Progenitor cell of endocrine pancreas (in vitro differentiated cells): Measurements from ENCODE around the gene DAZAP1. TPM values are rescaled to one million over a fixed set of nuclear protein-coding genes. Genes with fewer than 3 reads are reported as not detected.
A peak's percentile ranks its signal among the peaks of the same experiment; 100 is the strongest.

Source experiments
- DNase-seq: peaks from one replicate; pipeline ENCODE4 v3.0.0; 2021; ENCODE audit warnings: low spot score; ENCODE audit not compliant: unreplicated experiment
- H3K27ac Mint-ChIP-seq: 2 replicates; pipeline ENCODE4 v1.8.0; 2021; ENCODE audit warnings: mild to moderate bottlenecking, moderate library complexity, mixed read lengths
- H3K27me3 Mint-ChIP-seq: 2 replicates; pipeline ENCODE4 v1.8.0; 2021; ENCODE audit warnings: mixed read lengths
- H3K36me3 Mint-ChIP-seq: 2 replicates; pipeline ENCODE4 v1.8.0; 2022; ENCODE audit warnings: mixed read lengths; ENCODE audit not compliant: insufficient read depth
- H3K4me1 Mint-ChIP-seq: 2 replicates; pipeline ENCODE4 v1.8.0; 2021; ENCODE audit warnings: low read depth, mixed read lengths
- H3K4me3 Mint-ChIP-seq: 2 replicates; pipeline ENCODE4 v1.8.0; 2021; ENCODE audit warnings: low read depth, mild to moderate bottlenecking, moderate library complexity, mixed read lengths
- H3K9me3 Mint-ChIP-seq: 2 replicates; pipeline ENCODE4 v1.8.0; 2021; ENCODE audit warnings: low read depth, mixed read lengths
- total RNA-seq: library from RNA; stranded (reverse); gene quantifications from 2 replicates; pipeline ENCODE4 v1.2.1, GENCODE V29; 2021
- TF ChIP-seq, protein P1 (sequence below): fragments of 200-600 bp; sonication (generic); IDR thresholded peaks from one replicate; pipeline ENCODE4 v1.5.0; 2021; ENCODE audit warnings: antibody characterized with exemption, mild to moderate bottlenecking; ENCODE audit not compliant: unreplicated experiment

DAZAP1 gene
- total RNA-seq, 1 donor from 2014 or later = 131 TPM

- Mint-ChIP-seq H3K9me3 (no peaks in the 10 kb centered on the region), H3K36me3 (peaks cover 18% of the 10 kb centered on the region), H3K4me3 (no peak overlapping the region), H3K27me3 (no peaks in the 10 kb centered on the region), H3K27ac (no peak overlapping the region), H3K4me1 (peaks cover 5% of the 10 kb centered on the region)
- DNase-seq = no peak
- TF ChIP-seq, protein P1, sequence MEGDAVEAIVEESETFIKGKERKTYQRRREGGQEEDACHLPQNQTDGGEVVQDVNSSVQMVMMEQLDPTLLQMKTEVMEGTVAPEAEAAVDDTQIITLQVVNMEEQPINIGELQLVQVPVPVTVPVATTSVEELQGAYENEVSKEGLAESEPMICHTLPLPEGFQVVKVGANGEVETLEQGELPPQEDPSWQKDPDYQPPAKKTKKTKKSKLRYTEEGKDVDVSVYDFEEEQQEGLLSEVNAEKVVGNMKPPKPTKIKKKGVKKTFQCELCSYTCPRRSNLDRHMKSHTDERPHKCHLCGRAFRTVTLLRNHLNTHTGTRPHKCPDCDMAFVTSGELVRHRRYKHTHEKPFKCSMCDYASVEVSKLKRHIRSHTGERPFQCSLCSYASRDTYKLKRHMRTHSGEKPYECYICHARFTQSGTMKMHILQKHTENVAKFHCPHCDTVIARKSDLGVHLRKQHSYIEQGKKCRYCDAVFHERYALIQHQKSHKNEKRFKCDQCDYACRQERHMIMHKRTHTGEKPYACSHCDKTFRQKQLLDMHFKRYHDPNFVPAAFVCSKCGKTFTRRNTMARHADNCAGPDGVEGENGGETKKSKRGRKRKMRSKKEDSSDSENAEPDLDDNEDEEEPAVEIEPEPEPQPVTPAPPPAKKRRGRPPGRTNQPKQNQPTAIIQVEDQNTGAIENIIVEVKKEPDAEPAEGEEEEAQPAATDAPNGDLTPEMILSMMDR = no peak
These were observed 34.5 kb downstream of the DAZAP1 start for GRCh38 chr19:1441677-1442438.

- TF ChIP-seq, protein P1 = peak; percentile 90
- H3K4me3 Mint-ChIP-seq = peak overlapping the region; percentile 44
- DNase-seq = peak; percentile 73
- H3K4me1 Mint-ChIP-seq = peaks cover under 1% of the 10 kb centered on the region
- peaks cover 24% of the 10 kb centered on the region for H3K27me3 Mint-ChIP-seq
- H3K9me3 Mint-ChIP-seq = no peaks in the 10 kb centered on the region
- peaks cover 14% of the 10 kb centered on the region for H3K36me3 Mint-ChIP-seq
- H3K27ac Mint-ChIP-seq = no peak overlapping the region
These were observed 38.0 kb downstream of the DAZAP1 start for GRCh38 chr19:1445185-1445931.

DNA sequence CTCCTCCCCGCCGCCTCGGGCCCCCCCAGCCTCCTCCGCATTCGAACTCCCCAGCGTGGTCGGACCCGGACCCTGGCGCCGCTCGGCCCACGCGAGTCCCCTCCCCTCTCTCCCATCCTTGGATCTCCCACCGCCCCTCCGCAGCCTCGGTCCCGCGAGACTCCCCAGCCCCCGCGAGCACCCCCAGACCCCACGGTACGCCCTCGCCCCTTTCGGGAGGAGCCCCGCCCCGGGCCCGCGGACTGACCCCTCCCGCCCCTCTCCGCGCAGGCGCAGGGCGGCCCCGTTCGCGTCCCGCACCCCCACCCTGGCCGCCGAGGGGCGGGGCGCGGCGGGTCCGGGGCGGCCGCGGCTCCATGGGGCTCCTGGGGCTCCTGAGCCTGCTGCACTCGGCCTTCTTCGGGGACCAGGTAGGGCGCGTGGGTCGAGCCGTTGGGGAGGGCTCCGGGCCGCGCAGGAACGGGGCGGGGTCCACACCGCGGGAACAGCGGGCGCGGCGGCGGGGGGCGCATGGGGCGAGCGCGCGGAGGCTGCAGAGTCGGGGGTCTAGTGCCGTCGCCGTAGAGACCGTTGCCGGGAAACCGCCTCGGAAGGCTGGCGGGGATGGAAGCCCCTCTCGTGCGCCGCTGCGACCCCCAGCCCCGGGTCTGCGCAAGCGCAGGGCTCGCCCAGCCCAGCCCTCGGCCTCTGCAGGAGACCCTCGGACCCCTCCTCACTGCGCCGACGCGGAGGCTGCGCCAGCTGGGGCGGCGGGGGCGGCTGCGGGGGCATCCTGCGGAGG, 38.7 kb downstream of the DAZAP1 start:
- H3K36me3 Mint-ChIP-seq = peaks cover 12% of the 10 kb centered on the region
- TF ChIP-seq, protein P1 = no peak
- no peak for DNase-seq

DNA sequence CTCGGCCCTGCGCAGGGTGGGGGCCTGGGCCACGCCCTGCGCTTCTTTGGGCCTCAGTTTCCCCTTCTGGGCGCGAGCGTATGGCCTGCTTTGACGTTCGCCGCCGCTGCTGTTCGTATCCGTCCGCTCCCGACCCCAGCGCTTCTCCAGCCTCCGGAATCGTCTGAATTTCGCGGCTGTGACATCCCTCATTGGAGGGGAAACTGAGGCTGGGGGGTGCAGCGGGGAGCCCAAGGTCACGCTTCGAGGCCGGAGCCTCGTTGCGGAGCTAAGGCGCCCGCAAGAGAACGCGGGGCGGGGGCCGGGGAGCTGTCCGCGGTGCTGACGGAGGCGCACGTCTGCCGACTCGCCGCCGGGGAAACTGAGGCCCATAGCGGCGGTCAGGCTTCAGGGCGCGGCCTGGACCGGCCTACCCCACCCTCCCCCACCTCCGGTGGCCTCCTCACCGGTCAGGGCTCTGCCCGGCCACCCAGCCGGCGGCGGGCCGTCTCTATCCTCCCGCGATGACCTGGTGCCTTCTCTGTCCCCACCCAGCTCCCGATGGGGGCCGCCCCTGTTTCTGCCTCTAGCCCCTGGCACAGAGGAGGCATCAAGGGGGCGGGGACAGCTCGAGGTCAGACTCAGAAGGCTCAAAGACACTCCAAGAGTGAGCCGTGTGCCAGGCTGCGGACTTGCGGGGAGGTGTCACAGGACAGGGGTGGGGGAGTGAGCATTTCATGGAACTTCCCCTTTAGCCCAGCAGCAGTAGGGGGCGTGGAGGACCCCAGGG, 39.5 kb downstream of the DAZAP1 start:
- peaks cover 34% of the 10 kb centered on the region for H3K27me3 Mint-ChIP-seq
- TF ChIP-seq, protein P1 = no peak
- peak overlapping the region; percentile 54 for H3K4me3 Mint-ChIP-seq
- no peak overlapping the region for H3K27ac Mint-ChIP-seq
- H3K4me1 Mint-ChIP-seq = no peaks in the 10 kb centered on the region
- no peaks in the 10 kb centered on the region for H3K9me3 Mint-ChIP-seq
- peaks cover 8% of the 10 kb centered on the region for H3K36me3 Mint-ChIP-seq
- DNase-seq = no peak

More for the DNA sequence above, 38.7 kb downstream of the DAZAP1 start:
- H3K27me3 Mint-ChIP-seq = peaks cover 32% of the 10 kb centered on the region
- H3K27ac Mint-ChIP-seq = no peak overlapping the region
- no peaks in the 10 kb centered on the region for H3K4me1 Mint-ChIP-seq
- no peak overlapping the region for H3K4me3 Mint-ChIP-seq
- no peaks in the 10 kb centered on the region for H3K9me3 Mint-ChIP-seq
